DOHH2 (cell line): ENCODE measurements around the gene CYP4F3.

ENCODE experiments used
- H3F3A ChIP-seq: fragments of 200-600 bp; sonication (generic), shearing (Covaris generic); 2 replicates; pipeline ENCODE4 v1.6.0; 2016; ENCODE audit warnings: antibody characterized with exemption, mild to moderate bottlenecking; ENCODE audit not compliant: control insufficient read depth, insufficient read depth
- H3K27ac ChIP-seq: fragments of 200-600 bp; sonication (generic); 2 replicates; pipeline ENCODE4 v1.5.1; 2014; ENCODE audit warnings: low read depth, mild to moderate bottlenecking, low read length, moderate library complexity
- H3K27me3 ChIP-seq: fragments of 200-600 bp; sonication (generic); 2 replicates; pipeline ENCODE4 v1.6.1; 2014; ENCODE audit warnings: mild to moderate bottlenecking, low read length, mixed read lengths; ENCODE audit not compliant: control insufficient read depth
- H3K36me3 ChIP-seq: fragments of 200-600 bp; sonication (generic); 2 replicates; pipeline ENCODE4 v1.6.1; 2014; ENCODE audit warnings: mild to moderate bottlenecking, low read length, moderate library complexity, mixed read lengths; ENCODE audit not compliant: control insufficient read depth
- H3K4me1 ChIP-seq: fragments of 200-600 bp; sonication (generic); 2 replicates; pipeline ENCODE4 v1.6.1; 2014; ENCODE audit warnings: mild to moderate bottlenecking, low read length, mixed read lengths; ENCODE audit not compliant: control insufficient read depth
- H3K4me2 ChIP-seq: fragments of 200-600 bp; sonication (generic); 2 replicates; pipeline ENCODE4 v1.6.0; 2014; ENCODE audit warnings: mild to moderate bottlenecking, low read length, moderate library complexity
- H3K4me3 ChIP-seq: fragments of 200-600 bp; sonication (generic); 2 replicates; pipeline ENCODE4 v1.5.1; 2014; ENCODE audit warnings: mild to moderate bottlenecking, low read length, mixed read lengths
- H3K79me2 ChIP-seq: fragments of 200-600 bp; sonication (generic); 2 replicates; pipeline ENCODE4 v1.6.1; 2014; ENCODE audit warnings: mild to moderate bottlenecking, low read length, mixed read lengths; ENCODE audit not compliant: control insufficient read depth
- H3K9me2 ChIP-seq: fragments of 200-600 bp; sonication (generic); replicated peaks from 2 replicates; pipeline ENCODE4 v1.6.1; 2014; ENCODE audit warnings: mild to moderate bottlenecking, low read length, mixed read lengths; ENCODE audit not compliant: control insufficient read depth
- H3K9me3 ChIP-seq: fragments of 200-600 bp; sonication (generic); 2 replicates; pipeline ENCODE4 v1.6.1; 2014; ENCODE audit warnings: antibody characterized with exemption, low read length, mixed read lengths; ENCODE audit not compliant: control insufficient read depth, insufficient read depth
- H4K20me1 ChIP-seq: fragments of 200-600 bp; sonication (generic); 2 replicates; pipeline ENCODE4 v1.6.0; 2014; ENCODE audit warnings: low read depth, mild to moderate bottlenecking, antibody characterized with exemption, low read length, moderate library complexity; ENCODE audit not compliant: control insufficient read depth, insufficient read depth
- CTCF ChIP-seq: fragments of 200-600 bp; sonication (generic); IDR thresholded peaks from one replicate; pipeline ENCODE4 v1.5.1; 2014; ENCODE audit warnings: antibody characterized with exemption, mild to moderate bottlenecking, low read depth, low read length; ENCODE audit not compliant: poor library complexity, severe bottlenecking
- EZH2phosphoT487 ChIP-seq: fragments of 200-600 bp; sonication (generic); IDR thresholded peaks from 2 replicates; pipeline ENCODE4 v1.6.1; 2017; ENCODE audit warnings: borderline replicate concordance, mild to moderate bottlenecking, antibody characterized with exemption, low read length, moderate library complexity, mixed read lengths

Gene CYP4F3

GRCh38 chr19:15651791-15652190 lies 11.1 kb downstream of the CYP4F3 start:
- no peaks in the 10 kb centered on the region for H3K36me3 ChIP-seq
- no peaks in the 10 kb centered on the region for H3F3A ChIP-seq
- H3K27me3 ChIP-seq, result no peaks in the 10 kb centered on the region
- no peaks in the 10 kb centered on the region for H3K9me2 ChIP-seq
- H3K79me2 ChIP-seq, result no peaks in the 10 kb centered on the region
- H4K20me1 ChIP-seq, result no peaks in the 10 kb centered on the region
- no peaks in the 10 kb centered on the region for H3K9me3 ChIP-seq
- H3K27ac ChIP-seq, result no peak overlapping the region
- no peak overlapping the region for H3K4me2 ChIP-seq
- H3K4me3 ChIP-seq, result no peak overlapping the region
- TF ChIP-seq CTCF (no peak), EZH2phosphoT487 (no peak)
- no peaks in the 10 kb centered on the region for H3K4me1 ChIP-seq

DNA sequence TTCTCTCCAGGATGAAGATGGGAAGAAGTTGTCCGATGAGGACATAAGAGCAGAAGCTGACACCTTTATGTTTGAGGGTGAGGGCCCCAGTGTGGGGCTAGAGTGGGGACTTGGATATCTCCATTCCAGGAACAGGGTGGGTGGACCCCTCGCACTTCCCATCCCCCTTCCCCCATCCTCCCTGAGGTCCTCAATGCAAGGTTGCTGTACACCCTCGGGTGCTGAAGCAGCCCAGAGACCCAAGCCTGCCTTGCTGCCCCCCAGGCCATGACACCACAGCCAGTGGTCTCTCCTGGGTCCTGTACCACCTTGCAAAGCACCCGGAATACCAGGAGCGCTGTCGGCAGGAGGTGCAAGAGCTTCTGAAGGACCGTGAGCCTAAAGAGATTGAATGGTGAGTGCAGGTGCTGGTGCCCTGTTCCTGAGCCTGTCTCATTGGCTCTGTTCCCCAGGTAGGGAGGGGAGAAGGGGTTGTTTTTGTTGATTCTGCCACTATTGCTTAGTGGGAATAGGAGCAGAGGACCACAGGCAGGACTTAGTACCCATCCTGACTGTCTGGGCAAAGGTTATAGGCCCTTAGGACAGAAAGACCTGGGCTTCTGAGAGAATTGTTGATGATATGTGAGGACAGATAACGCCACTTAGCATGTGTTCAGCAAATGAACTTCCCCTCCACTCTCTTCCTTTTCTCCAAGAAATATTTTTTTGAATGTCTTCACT lies 12.0 kb downstream of the CYP4F3 start:
- Histone ChIP-seq H3K9me2 (no peaks in the 10 kb centered on the region), H3K9me3 (no peaks in the 10 kb centered on the region), H3K4me3 (no peak overlapping the region), H4K20me1 (no peaks in the 10 kb centered on the region), H3K4me1 (no peaks in the 10 kb centered on the region), H3K36me3 (no peaks in the 10 kb centered on the region), H3K27ac (no peak overlapping the region), H3K4me2 (no peak overlapping the region), H3F3A (no peaks in the 10 kb centered on the region), H3K27me3 (no peaks in the 10 kb centered on the region), H3K79me2 (no peaks in the 10 kb centered on the region)
- no peak for TF ChIP-seq CTCF
- no peak for TF ChIP-seq EZH2phosphoT487

DNA sequence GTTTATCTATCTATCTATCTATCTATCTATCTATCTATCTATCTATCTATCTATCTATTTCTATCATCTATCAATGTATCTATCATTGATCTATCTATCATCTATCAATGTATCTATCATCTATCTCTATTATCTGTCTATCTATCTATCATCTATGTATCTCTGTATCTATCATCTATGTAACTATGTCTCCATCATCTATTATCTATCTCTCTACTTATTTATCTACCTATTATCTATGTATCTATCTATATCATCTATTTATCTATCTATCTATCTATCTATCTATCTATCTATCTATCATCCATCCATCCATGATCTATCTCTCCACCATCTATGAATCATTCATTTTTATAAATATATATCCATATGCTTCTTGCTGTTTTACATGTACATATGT lies 15.8 kb downstream of the CYP4F3 start:
- Histone ChIP-seq H3K27me3 (no peaks in the 10 kb centered on the region), H3F3A (no peaks in the 10 kb centered on the region), H3K79me2 (no peaks in the 10 kb centered on the region), H4K20me1 (no peaks in the 10 kb centered on the region), H3K27ac (no peak overlapping the region), H3K9me3 (no peaks in the 10 kb centered on the region), H3K4me3 (no peak overlapping the region), H3K4me1 (no peaks in the 10 kb centered on the region), H3K36me3 (no peaks in the 10 kb centered on the region), H3K9me2 (no peaks in the 10 kb centered on the region), H3K4me2 (no peak overlapping the region)
- no peak for TF ChIP-seq EZH2phosphoT487
- TF ChIP-seq CTCF, result no peak
